Smooth muscle cell (in vitro differentiated cells): ENCODE data around the gene CAST. TPM values are rescaled to one million over a fixed set of nuclear protein-coding genes. Genes with fewer than 3 reads are reported as not detected.

Experiments
- DNase-seq: peaks from one replicate; lab custom pipeline; 2025; ENCODE audit not compliant: unreplicated experiment; lab: John Stamatoyannopoulos, UW
- H2AFZ ChIP-seq: fragments of 200-600 bp; sonication (generic); 2 replicates; pipeline ENCODE4 v1.6.0; 2016; ENCODE audit warnings: antibody characterized with exemption, low read depth, mild to moderate bottlenecking
- H3F3A ChIP-seq: fragments of 200-600 bp; sonication (generic); 2 replicates; pipeline ENCODE4 v1.6.0; 2017; ENCODE audit warnings: antibody characterized with exemption, low read depth
- H3K27ac ChIP-seq: fragments of 200-600 bp; sonication (generic); 2 replicates; pipeline ENCODE4 v1.5.1; 2016; ENCODE audit warnings: low read depth, mild to moderate bottlenecking
- H3K27me3 ChIP-seq: fragments of 200-600 bp; sonication (generic); 2 replicates; pipeline ENCODE4 v1.6.1; 2016; ENCODE audit warnings: low read depth, mild to moderate bottlenecking
- H3K36me3 ChIP-seq: fragments of 200-600 bp; sonication (generic); 2 replicates; pipeline ENCODE4 v1.5.1; 2016; ENCODE audit warnings: low read depth
- H3K4me1 ChIP-seq: fragments of 200-600 bp; sonication (generic); 2 replicates; pipeline ENCODE4 v1.5.1; 2016; ENCODE audit warnings: low read depth
- H3K4me2 ChIP-seq: fragments of 200-600 bp; sonication (generic); 2 replicates; pipeline ENCODE4 v1.6.0; 2016; ENCODE audit warnings: mild to moderate bottlenecking
- H3K4me3 ChIP-seq: fragments of 200-600 bp; sonication (generic); 2 replicates; pipeline ENCODE4 v1.5.1; 2016; ENCODE audit warnings: mild to moderate bottlenecking
- H3K79me2 ChIP-seq: fragments of 200-600 bp; sonication (generic); 2 replicates; pipeline ENCODE4 v1.6.0; 2016; ENCODE audit warnings: low read depth, mild to moderate bottlenecking
- H3K9ac ChIP-seq: fragments of 200-600 bp; sonication (generic); 2 replicates; pipeline ENCODE4 v1.6.0; 2016; ENCODE audit warnings: low read depth
- H3K9me3 ChIP-seq: fragments of 200-600 bp; sonication (generic); replicated peaks from 2 replicates; pipeline ENCODE4 v1.5.1; 2016; ENCODE audit warnings: low read depth
- H4K20me1 ChIP-seq: fragments of 200-600 bp; sonication (generic); 2 replicates; pipeline ENCODE4 v1.6.0; 2016; ENCODE audit warnings: low read depth
- WGBS: methylation state at CpG from one replicate; pipeline ENCODE4 v1.1.7; 2016; ENCODE audit warnings: low lambda C conversion rate; 5-methylcytosine and 5-hydroxymethylcytosine counted together
- polyA plus RNA-seq: library from polyadenylated mRNA; unstranded; fragments of >200 nt; fragmentation: Nextera tagmentation; extraction: Ambion mirVana; gene quantifications from 2 replicates; pipeline ENCODE4 v1.2.1, GENCODE V29; 2016
- total RNA-seq: library from RNA; depleted of rRNA; stranded (reverse); fragments of >200 nt; gene quantifications from 2 replicates; pipeline ENCODE4 v1.2.3, GENCODE V29; 2014
- TF ChIP-seq, protein P1 (sequence below): fragments of 200-600 bp; sonication (generic); IDR thresholded peaks from 2 replicates; pipeline ENCODE4 v1.5.1; 2017; ENCODE audit warnings: borderline replicate concordance, mild to moderate bottlenecking, antibody characterized with exemption; ENCODE audit not compliant: insufficient read depth, poor library complexity, severe bottlenecking

CAST gene
- total and polyA plus RNA-seq, 2 experiments from 2014 or later = 76.2 to 189 TPM

DNA sequence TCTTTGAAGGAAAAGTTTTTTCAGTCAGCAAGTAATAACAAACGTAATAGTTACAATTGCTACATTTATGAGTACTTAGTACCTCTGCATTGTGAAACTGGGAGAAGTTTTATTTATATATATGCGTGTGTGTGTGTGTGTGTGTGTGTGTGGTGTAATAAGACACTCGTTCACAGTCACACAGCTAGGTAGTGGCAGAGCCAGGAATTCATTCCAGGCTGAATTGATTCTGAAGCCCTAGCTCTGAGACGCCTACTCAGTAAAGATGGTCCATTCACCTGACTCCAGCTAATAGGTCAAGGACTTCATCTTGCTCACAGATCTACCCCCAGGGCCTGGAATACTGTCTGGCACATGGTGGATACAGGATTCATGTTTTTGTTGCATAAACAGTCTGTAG, 13.6 kb upstream of the CAST start:
- peak overlapping the region; percentile 59 for H3K27ac ChIP-seq
- no peak overlapping the region for H2AFZ ChIP-seq
- DNase-seq = no peak
- TF ChIP-seq, protein P1, sequence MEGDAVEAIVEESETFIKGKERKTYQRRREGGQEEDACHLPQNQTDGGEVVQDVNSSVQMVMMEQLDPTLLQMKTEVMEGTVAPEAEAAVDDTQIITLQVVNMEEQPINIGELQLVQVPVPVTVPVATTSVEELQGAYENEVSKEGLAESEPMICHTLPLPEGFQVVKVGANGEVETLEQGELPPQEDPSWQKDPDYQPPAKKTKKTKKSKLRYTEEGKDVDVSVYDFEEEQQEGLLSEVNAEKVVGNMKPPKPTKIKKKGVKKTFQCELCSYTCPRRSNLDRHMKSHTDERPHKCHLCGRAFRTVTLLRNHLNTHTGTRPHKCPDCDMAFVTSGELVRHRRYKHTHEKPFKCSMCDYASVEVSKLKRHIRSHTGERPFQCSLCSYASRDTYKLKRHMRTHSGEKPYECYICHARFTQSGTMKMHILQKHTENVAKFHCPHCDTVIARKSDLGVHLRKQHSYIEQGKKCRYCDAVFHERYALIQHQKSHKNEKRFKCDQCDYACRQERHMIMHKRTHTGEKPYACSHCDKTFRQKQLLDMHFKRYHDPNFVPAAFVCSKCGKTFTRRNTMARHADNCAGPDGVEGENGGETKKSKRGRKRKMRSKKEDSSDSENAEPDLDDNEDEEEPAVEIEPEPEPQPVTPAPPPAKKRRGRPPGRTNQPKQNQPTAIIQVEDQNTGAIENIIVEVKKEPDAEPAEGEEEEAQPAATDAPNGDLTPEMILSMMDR = no peak
- H3K4me2 ChIP-seq = no peak overlapping the region
- no peak overlapping the region for H3K9ac ChIP-seq
- H3K79me2 ChIP-seq = no peaks in the 10 kb centered on the region
- no peaks in the 10 kb centered on the region for H3K36me3 ChIP-seq
- H3K9me3 ChIP-seq = no peaks in the 10 kb centered on the region
- H3K27me3 ChIP-seq = no peaks in the 10 kb centered on the region
- H3K4me1 ChIP-seq = no peaks in the 10 kb centered on the region
- no peaks in the 10 kb centered on the region for H3F3A ChIP-seq
- no peaks in the 10 kb centered on the region for H4K20me1 ChIP-seq
- no peak overlapping the region for H3K4me3 ChIP-seq
- WGBS = 76% methylated on average over 4 of the region's 4 CpGs

DNA sequence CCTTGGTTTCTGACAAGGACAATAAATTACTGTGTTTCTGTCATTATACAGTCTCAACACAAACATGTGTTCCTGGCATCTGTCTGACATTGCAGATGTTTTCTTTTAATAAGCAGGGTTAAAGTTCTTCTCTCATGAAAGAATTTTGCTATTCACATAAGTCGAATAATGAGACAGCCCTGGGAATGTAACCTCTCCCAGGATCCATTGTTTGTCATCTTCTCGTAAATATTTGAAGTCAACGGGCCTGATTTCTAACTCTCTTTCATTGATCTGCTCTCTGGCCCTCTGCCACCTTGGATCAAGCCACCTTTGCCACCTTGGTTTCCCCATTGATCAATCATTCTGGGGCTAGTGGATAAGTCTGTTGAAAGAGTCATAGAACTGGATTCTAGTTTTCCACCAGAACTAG, 12.9 kb upstream of the CAST start:
- no peak overlapping the region for H3K4me2 ChIP-seq
- H3K9ac ChIP-seq = no peak overlapping the region
- H3K9me3 ChIP-seq = no peaks in the 10 kb centered on the region
- no peaks in the 10 kb centered on the region for H3K36me3 ChIP-seq
- TF ChIP-seq, protein P1 = no peak
- H3F3A ChIP-seq = no peaks in the 10 kb centered on the region
- DNase-seq = no peak
- H3K4me1 ChIP-seq = no peaks in the 10 kb centered on the region
- WGBS = 74% methylated on average over 3 of the region's 3 CpGs
- peak overlapping the region; percentile 59 for H3K27ac ChIP-seq
- no peaks in the 10 kb centered on the region for H3K79me2 ChIP-seq
- H3K4me3 ChIP-seq = no peak overlapping the region
- no peaks in the 10 kb centered on the region for H3K27me3 ChIP-seq
- no peaks in the 10 kb centered on the region for H4K20me1 ChIP-seq
- no peak overlapping the region for H2AFZ ChIP-seq

DNA sequence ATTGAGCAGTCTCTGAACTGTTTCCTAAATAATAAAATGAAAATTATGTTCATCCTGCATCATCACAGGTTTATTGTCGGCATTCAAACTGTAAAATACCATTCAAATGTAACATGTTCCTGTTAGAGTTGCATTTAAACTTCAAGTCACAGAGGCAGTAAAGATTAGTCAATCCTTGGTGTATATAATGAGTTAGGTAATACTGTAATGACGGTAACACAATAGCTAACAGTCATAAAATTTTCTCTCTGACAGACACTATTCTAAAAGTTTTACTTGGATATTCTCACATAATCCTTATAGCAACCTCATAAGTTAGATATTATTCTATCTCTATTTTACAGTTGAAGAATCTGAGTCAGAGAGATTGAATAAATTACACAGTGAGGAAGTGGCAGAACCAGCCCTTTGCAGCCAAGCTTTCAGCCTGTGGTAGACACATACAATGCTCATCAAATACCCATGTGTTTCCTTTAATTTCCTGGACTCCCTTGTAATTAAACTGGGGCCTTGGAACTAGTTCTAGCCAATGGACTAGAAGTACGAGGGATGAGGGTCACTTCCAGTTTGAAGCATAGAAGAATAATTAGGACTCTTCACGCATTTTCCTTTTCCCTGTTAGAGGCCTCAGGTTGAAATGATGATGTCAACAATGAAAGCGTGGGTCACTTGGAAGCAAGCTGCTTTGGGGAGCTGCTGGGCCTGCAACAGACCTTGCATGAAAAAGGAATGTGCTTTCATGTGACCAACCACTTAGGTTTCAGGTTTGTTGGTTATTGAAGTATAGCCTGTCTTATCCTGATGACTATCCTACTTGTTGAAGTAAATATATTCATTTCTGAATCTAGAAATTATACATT, 12.3 kb upstream of the CAST start:
- no peak for DNase-seq
- TF ChIP-seq, protein P1 = no peak
- no peak overlapping the region for H3K9ac ChIP-seq
- H2AFZ ChIP-seq = no peak overlapping the region
- H3F3A ChIP-seq = no peaks in the 10 kb centered on the region
- no peaks in the 10 kb centered on the region for H3K9me3 ChIP-seq
- no peak overlapping the region for H3K4me3 ChIP-seq
- no peaks in the 10 kb centered on the region for H3K36me3 ChIP-seq
- WGBS = 68% methylated on average over 5 of the region's 5 CpGs
- no peaks in the 10 kb centered on the region for H3K27me3 ChIP-seq
- H4K20me1 ChIP-seq = no peaks in the 10 kb centered on the region
- no peak overlapping the region for H3K4me2 ChIP-seq
- no peaks in the 10 kb centered on the region for H3K4me1 ChIP-seq
- H3K27ac ChIP-seq = peak overlapping the region; percentile 59
- no peaks in the 10 kb centered on the region for H3K79me2 ChIP-seq

DNA sequence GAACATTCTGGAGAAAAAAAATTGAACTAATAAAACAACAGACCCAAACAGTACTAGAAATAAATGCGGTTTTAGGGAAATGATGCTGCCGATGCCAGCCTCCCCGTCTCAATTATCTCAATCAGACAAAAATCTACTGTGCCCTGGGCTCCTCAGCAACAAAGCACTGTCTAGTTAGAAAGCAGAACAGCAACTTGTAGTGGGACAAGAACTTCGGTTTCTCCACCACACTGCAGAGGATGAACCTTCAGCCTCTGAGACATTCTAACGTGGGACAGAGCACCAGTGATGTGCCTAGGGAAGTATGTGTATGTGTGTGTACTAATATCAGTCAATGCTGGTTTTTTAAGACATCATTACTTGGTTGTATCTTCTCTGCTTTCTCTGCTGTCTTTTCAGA, 11.1 kb upstream of the CAST start:
- no peak overlapping the region for H2AFZ ChIP-seq
- H3K36me3 ChIP-seq = no peaks in the 10 kb centered on the region
- H3K79me2 ChIP-seq = no peaks in the 10 kb centered on the region
- no peaks in the 10 kb centered on the region for H3K9me3 ChIP-seq
- DNase-seq = no peak
- H3K4me3 ChIP-seq = no peak overlapping the region
- no peak overlapping the region for H3K4me2 ChIP-seq
- H3F3A ChIP-seq = no peaks in the 10 kb centered on the region
- no peaks in the 10 kb centered on the region for H3K27me3 ChIP-seq
- H3K9ac ChIP-seq = no peak overlapping the region
- H3K4me1 ChIP-seq = peaks cover 5% of the 10 kb centered on the region
- TF ChIP-seq, protein P1 = no peak
- peak overlapping the region; percentile 59 for H3K27ac ChIP-seq
- no peaks in the 10 kb centered on the region for H4K20me1 ChIP-seq
- 78% methylated on average over 5 of the region's 5 CpGs for WGBS
